Pons (tissue), 1 donor: Measurements from ENCODE around the gene FREM2.

Source experiments
- DNase-seq: peaks from one replicate; pipeline ENCODE4 v3.0.0-alpha.2; 2016; ENCODE audit warnings: low spot score

The FREM2 gene

DNA sequence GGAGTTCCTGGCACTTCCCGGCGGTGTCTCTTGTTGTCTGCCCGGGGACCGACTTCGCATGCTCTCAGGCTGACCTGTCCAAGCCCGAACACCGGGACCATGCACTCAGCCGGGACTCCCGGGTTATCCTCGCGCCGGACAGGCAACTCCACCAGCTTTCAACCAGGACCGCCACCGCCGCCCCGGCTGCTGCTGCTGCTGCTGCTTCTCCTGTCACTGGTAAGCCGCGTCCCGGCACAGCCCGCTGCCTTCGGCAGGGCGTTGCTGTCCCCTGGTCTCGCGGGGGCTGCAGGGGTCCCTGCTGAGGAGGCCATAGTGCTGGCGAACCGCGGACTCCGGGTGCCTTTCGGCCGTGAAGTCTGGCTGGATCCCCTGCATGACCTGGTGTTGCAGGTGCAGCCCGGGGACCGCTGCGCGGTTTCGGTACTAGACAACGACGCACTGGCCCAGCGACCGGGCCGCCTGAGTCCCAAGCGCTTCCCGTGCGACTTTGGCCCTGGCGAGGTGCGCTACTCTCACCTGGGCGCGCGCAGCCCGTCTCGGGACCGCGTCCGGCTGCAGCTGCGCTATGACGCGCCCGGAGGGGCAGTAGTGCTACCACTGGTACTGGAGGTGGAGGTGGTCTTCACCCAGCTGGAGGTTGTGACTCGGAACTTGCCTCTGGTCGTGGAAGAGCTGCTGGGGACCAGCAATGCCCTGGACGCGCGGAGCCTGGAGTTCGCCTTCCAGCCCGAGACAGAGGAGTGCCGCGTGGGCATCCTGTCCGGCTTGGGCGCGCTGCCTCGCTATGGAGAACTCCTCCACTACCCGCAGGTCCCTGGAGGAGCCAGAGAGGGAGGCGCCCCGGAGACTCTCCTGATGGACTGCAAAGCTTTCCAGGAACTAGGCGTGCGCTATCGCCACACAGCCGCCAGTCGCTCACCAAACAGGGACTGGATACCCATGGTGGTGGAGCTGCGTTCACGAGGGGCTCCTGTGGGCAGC lies 661 bp downstream of the FREM2 start:
- DNase-seq: no peak

DNA sequence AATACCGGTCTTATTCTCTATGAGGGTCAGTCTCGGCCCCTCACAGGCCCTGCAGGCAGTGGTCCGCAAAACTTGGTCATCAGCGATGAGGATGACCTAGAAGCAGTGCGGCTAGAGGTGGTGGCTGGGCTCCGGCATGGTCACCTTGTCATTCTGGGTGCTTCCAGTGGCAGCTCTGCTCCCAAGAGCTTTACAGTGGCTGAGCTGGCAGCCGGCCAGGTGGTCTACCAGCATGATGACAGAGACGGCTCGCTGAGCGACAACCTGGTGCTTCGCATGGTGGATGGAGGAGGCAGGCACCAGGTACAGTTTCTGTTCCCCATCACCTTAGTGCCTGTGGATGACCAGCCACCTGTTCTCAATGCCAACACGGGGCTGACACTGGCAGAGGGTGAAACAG lies 1.8 kb downstream of the FREM2 start:
- DNase-seq: no peak

DNA sequence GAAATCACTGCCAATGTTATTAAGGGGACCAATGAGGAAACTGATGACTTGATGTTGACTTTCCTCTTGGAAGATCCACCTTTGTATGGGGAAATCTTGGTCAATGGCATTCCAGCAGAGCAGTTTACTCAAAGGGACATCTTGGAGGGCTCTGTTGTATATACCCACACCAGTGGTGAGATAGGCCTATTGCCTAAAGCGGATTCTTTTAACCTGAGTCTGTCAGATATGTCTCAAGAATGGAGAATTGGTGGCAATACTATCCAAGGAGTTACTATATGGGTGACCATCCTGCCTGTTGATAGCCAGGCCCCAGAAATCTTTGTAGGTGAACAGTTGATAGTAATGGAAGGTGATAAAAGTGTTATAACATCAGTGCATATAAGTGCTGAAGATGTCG lies 3.4 kb downstream of the FREM2 start:
- no peak for DNase-seq

DNA sequence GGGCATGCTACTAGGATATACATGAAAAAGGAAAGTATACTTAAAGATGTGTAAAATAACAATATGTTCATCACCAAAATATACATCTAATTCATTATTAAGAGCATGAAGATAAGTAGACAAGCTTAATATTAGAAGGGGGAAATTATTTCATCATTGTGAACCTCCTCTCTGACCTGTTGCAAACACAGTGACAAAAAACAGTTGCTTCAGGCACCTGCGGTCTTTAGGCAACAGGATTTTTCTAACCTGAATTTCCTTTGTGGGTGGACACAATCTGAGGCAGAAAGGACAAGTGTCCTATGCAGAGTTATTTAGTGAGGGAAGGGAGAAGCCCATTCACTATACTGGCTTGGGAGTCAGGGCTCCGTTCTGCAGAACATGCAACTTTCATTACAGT lies 6.3 kb downstream of the FREM2 start:
- no peak for DNase-seq

DNA sequence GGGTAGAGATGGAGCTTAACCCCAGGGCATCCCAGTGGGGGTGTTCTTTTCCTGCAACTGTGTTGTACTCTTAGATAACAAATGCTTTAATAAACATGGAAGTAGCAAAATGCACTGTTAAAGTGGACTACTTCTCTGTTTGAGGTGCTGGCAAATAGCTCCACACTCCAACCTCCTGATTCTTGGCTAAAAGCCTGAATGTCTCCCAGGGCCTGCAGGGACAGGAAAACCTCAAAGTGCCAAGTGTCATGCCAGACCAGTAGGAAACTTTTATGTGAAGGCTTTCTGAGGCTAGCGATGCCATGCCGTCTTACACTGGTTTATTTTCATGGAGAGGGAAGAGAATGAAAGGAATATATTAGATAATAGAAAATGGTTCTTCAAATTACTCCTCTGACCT lies 6.8 kb downstream of the FREM2 start:
- no peak for DNase-seq

DNA sequence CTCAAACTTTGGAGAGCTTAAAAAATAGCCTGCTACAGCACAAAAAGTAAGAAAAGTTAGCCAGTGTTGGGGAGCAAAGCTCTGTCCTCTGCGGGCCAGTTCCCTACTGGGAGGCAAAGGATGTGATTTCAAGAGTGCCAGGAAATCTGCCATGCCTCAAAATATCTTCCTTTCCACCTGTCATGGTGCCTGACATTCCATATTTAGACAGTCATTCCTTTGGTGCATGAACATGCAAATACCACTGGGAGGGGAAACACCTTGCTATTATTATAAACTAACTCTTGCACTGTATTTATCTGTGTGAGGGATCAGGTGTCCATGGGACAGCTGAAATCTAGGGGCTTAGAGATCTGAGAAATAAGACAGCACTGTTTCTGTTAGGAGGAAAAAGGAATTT lies 10.3 kb downstream of the FREM2 start:
- no peak for DNase-seq

DNA sequence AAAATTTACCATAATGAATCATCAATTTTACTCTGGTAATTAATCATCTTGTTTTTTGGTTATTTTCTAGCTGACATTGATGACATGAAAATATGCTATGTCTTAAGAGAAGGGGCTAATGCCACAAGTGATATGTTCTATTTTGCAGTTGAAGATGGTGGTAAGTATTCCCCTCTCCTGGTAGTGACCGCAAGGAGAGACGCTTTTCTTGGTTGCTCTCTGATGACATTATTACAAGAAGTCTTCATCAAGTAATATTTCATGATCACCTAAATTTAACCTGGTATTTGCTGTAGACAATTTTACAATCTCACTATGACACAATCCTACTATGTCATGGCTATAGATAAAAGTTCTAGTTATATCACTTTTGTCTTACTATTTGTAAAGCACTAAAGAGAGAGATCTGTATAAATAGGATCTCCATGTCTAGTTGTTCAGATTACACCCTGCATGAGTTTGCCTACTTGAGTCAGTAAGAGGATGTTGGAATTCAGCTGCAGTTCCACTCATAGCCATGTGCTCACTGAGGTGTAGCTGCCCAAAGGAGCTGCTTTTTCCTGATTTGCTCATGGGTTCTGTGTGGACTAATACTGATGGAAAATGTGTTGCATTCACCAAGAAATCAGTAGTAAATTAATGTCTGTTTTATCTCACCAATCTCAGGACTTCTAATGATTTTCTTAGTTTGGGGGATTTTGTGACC lies 10.9 kb downstream of the FREM2 start:
- no peak for DNase-seq

DNA sequence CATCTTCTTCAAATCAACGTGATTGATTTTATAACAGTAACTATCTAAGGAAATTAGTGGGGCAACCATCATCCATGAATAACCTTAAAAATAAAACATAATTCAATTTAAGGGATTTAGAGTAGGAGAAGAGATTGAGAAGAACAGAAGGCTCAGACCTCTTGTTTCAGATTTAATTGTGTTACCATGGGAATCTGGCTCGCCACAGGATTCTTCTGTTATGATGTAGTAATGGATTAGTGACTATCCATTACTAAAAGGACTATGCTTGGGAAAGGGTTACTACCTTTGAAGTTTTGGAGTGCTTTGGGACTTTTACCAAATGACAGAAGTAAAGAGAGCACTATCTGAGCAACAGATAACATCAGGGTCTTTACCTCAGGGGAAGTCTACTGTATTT lies 13.2 kb downstream of the FREM2 start:
- no peak for DNase-seq

DNA sequence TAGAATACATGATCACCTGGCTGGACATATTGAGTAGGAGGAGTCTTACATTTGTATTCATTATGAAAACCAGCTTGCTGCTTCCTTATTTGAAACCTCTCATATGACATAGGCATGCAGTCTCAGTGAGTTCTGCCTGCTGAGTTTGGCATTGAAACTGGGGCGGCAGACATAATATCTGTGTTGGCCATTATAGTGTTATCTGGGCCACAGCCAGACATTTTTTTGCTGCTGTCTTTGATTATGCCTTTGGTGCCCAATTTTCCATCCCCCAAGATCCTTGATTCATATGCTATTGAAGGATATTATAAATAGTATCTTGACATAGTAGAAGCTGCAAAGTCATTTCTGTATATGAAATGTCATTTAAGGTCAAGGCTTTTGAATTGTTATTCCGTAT lies 15.8 kb downstream of the FREM2 start:
- no peak for DNase-seq

DNA sequence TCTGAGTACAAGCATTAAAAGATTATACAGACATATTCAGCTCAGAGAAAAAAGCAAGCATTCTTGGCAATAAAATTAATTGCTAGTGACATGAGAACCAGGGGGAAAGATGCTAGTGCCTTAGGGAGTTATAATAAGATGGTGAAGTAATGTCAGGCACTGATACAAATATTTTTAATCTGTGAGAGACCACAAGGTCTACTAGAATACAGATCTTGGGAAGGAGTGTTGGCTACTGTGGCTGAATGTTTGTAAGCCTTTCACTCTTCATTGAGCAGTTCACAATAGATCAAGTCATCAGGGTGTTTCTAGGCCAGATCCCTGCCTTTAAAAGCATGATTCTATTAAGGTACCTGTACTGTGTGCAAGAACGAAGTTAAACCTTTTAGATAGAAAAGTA lies 16.4 kb downstream of the FREM2 start:
- no peak for DNase-seq

DNA sequence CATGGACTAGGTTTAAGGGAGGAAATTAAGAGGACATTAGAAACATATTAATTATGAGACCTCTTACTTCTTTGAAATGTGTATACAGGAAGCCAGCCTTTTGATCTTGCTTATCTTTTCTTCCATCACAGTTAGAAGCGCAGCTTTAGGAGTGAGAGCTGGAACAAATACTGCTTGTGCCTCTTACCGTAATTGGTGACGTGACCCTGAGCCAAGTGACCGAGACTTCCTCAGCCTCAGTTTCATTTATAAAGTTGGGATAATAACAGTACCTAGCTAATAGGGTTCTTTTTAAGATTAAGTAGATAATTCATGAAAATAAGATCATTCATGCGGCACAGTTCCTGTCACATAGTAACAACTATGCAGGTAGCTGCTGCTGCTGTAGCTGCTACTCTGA lies 18.5 kb downstream of the FREM2 start:
- DNase-seq: no peak

DNA sequence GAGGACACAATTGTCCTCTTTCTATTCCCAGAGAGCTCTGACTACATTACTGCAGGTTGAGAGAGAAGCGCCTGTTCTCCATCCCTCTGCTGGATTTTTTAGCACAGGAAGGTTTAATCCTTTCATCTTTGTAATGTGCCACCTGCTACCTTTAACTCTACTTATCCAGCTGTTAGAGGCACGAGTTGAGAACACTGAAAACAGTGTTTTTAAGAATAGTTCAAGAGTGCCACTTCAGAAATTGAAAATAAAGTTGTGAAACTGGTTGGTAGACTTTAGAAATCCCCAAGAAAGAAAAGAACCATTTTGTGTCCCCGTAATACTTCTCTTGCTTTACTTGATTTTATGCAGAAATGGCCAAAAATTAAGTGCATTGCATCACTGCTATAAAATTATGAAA lies 20.6 kb downstream of the FREM2 start:
- DNase-seq: peak; percentile 22

DNA sequence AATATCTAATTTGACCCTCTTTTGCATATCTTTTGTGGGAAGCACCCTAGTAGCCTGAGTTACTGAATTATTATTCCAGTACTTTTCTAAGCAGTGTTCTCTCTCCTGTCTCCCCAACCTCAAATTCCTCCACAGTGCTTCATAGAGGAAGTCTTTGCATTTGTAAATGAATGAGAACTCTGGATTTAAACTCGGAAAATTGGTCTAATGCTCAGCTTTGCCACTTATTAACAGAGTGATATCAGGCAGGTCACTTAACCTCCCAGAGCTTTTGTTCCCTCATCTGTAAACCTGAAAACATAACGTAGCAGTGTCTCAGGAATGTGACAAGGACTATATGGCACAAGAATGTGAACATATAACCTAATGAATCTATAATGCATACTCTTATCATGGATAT lies 26.2 kb downstream of the FREM2 start:
- no peak for DNase-seq

DNA sequence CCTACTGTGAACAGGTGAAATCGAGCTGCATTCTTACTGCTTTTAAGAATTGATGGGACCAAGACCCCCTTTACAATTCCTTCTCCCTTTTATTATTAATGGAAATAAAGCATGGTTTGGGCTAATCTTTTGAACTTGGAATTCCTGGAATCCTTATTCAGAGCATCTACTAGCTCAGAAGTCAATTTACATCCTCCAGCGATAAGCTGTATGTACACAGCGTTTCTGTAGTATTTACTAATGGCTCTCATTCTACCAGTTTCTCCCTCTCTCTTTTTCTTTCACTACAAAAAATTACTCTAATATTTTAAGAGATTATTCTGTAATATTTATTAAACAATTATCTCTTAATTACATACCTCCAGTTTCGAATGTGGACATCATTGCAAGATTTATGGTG lies 31.5 kb downstream of the FREM2 start:
- DNase-seq: no peak

DNA sequence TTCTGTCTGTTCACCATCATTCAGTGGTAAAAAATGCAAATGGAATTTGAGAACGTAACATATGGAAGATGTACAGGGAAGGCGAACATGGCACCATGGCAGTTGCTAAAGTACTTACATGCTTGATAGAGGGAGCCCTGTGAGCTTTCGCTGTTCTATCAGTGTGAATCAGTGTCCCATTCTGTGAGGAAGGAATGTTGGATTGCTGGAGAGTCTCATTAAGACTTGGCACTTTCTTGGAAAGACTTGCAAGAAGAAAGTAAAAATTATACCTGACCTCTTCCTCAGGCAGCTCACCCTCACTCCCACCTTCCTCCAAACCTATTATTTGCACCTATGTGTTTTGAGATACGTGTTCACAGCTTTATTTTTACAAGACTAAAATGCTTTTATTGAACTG lies 43.5 kb downstream of the FREM2 start:
- no peak for DNase-seq

DNA sequence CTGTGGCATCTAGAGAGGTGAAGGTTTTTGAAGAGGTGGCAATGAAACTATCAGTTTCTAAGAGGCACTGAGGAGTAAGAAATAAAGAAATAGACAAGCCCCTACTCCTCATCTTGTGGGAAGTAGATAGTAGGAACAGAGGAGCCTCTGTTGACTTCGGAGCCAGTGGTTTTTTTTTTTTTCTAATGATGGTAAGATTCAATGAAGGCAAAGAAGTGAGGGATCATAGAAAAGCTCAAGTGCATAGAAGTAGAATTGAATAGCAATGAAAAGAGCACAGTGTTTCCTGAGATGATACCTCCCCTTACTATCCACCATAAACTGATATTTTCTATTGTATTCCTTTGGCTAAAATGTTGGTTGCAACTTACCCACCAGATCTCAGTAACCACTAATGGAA lies 46.3 kb downstream of the FREM2 start:
- no peak for DNase-seq

DNA sequence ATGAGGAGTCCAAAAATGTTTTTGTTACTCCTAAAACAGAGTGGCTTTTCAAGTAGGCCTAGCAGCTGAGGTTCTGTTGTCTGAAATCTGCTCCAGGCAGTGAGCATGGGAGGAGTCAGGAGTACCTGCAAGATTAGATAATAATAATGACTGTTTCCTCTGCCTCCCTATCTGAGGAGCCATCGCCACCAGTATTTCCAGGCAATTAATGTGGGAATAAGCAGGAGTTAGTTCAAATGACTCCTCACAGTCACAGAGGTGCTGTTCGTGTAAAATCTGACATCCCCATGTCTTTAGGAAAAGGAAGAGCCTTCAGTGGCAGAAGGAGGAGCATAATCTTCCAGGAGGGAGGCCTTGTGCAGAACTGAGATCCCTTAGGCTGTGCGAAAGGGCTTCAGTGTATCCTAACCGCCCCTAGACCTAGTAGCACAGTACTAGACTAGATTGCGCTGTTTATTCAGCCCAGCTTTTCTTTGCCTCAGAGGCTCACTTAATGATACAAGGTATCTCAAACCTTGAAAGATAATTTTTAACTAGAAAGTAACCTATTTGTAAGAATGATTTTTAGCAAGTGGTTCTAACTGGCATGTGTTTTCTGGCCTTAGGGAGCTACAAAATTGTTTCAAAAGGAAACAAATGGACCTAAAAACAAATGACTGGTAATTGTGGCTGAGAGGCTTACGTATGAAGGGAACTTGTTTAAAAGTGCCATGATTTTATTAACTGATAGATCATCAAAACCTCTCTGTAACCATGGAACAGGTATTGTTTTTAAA lies 49.0 kb downstream of the FREM2 start:
- DNase-seq: no peak

DNA sequence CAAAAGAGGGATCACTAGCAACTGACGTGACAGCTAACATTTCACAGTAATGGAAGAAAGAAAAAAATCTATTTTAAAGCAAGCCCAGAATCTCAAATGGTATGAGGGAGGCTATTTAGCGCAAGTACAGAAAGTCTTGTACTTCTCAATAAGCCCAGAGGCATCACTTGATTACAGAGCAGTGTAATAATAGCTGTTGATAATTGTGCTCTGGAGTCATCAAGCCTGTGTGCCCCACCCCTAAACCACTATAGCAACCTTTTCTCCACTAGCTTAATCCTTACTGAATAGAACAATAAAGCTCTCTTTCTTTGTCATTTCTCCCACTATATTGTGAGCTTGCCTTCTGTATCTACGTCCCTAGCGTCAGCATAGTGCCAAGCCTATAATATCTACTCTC lies 56.6 kb downstream of the FREM2 start:
- no peak for DNase-seq

DNA sequence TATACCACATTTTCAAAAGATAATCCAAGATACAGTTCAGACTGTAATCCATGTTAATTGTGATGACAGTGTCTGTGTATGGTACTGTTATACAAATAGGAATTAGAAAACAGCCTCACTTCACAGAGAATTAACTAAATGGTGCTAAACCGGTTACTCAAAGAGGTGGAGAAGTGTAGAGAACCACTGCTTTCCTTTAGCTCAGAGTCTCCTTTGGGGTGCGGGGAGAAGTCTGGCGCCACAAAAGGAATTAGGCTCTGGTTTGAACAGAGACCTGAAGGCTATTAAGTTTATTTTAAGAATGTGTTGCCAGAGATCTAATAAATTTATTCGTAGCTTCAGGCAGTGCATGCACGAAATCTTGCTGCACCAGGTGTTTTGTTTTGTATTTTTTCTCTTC lies 65.8 kb downstream of the FREM2 start:
- DNase-seq: no peak

DNA sequence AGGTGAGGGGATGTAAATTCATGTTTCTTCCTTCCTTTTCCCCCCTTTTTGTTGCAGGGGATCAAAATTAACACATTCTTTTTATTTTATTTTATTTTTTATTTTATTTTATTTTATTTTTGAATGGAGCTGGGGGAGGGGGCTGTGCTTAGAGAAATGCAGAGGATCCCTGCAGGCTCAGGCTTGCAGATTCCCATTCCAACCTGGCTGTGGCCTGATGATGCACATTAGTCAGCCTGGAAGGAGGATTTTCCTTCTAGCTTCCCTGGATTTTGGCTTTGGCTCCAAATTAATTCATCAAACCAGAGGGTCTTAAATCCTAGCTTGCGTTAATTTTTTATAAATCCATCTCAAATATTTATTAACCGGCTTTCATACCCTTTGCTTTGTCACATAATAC lies 67.0 kb downstream of the FREM2 start:
- DNase-seq: no peak

DNA sequence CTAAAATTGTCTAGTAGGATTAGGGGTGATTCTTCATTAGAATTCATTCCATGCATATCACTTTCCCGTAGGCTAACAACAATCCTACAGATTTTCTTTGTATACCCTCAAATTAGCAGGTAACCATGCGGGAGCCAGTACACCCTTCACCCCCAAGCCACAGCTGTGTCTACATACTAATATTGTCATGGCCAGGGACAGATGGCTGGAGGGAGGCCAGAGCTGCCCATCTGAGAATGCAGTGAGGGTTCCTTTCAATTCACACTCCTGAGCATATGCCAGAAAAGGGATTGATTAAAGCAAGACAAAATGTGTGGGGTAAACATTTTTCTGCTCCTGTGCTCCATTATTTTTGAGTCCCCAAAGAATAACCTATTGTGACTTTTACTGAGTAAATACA lies 68.9 kb downstream of the FREM2 start:
- DNase-seq: no peak

DNA sequence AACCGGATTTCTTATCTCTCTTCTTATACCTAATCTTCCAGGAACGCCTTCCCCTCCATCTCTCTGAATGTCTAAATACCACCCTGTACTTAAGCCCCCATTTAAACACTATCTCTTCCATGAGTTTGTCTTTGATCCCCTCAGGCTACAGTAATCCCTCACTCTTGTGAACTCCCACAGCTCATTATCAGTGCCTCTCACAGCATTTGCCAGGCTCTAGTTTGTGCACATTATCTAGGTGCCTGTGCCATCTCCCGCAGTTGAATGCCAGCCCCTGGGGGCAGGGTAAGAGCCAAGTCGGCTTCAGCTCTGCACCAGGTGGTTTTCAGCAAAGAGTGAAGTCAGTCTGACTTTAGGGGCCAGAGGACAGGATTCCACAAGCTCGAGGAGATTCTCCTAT lies 71.4 kb downstream of the FREM2 start:
- no peak for DNase-seq

DNA sequence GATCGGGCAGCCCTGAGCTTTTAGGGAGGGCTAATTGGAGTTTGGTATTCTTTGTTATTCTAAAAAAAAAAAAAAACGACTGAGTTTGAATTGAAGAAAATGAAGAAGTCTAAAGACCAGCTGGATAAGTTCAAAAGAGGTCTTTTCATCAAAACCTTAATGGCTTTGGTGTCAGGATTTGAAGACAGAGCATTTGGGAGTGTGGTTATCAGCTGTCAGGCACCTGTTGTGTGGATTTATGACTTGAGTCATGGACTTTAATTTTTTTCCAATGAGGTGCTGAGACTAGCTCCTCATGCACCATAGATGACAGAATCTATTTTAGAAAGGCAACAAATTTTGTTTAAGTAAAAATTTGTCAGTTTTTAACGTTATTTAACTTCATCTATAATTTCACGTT lies 72.5 kb downstream of the FREM2 start:
- DNase-seq: no peak
